ENCODE measurements around the gene RHBDD3. TPM values are rescaled to one million over a fixed set of nuclear protein-coding genes. Genes with fewer than 3 reads are reported as not detected.

RHBDD3 gene
- total and polyA plus RNA-seq, 2 of the 4 experiments (the other 2 are of a cell fraction), result 5.7 to 21.5 TPM

DNA sequence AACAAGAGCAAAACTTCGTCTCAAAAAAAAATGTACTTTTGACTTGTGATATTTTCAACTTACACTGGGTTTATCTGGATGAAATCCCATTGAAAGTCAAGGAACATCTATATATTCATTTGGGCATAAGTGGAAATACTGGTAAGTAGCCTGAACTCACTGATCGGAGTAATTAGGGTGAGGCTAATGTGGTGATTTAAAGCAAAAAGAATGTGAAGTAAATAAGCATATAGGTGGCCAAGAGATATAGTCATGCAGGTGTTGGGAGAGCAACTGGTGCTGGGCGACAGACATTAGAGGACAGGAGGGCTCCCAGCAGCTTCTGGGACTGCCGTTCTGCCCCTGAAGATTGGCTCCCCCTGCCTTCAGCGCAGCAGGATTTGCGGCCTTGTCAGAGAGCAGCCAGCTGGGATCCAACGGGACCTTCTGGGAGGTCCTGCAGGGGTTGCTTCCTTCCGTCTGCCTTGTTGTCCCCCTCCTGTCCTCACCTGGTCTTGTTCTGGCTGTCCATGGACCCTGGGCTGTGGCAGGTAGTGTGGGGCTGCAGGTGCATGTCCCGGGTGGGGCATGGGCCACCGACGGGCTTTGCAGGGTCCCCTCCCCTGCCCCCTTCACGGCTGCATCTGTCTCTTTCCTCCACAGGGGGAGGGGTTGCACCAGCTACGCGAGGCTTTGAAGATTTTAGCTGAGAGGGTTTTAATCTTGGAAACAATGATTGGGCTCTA is 14.1 kb downstream of the RHBDD3 start:
- TF ChIP-seq RFX5 (IDR thresholded peaks at IDR 0.05; ENCODE audit: low read depth, low read length) (no peak), POLR2A (IDR thresholded peaks at IDR 0.05; ENCODE audit: low read depth, low read length) (no peak), MAZ (IDR thresholded peaks at IDR 0.05; ENCODE audit: borderline replicate concordance, low read depth, low read length) (no peak), CEBPB (IDR thresholded peaks at IDR 0.05; ENCODE audit: low read depth, low read length) (no peak), CHD1 (IDR thresholded peaks at IDR 0.05; ENCODE audit: low read depth, low read length) (no peak), NFE2L2 (IDR thresholded peaks at IDR 0.05; ENCODE audit: low read depth, low read length) (no peak), BHLHE40 (IDR thresholded peaks at IDR 0.05; ENCODE audit: low read depth, low read length) (no peak), RCOR1 (IDR thresholded peaks at IDR 0.05; ENCODE audit: insufficient replicate concordance, low read length) (no peak), FOS (IDR thresholded peaks at IDR 0.05; ENCODE audit: low read depth, low read length) (no peak), SMC3 (IDR thresholded peaks at IDR 0.05; ENCODE audit: low read depth, low read length) (no peak), CTCF (conservative IDR thresholded peaks at IDR 0.05; ENCODE audit: low read depth, low read length) (no peak), MAFK (IDR thresholded peaks at IDR 0.05; ENCODE audit: low read depth, low read length) (no peak), MXI1 (IDR thresholded peaks at IDR 0.05; ENCODE audit: borderline replicate concordance, low read depth, low read length) (no peak), RAD21 (IDR thresholded peaks at IDR 0.05; ENCODE audit: low read length) (no peak)
- TF ChIP-seq, protein P1, sequence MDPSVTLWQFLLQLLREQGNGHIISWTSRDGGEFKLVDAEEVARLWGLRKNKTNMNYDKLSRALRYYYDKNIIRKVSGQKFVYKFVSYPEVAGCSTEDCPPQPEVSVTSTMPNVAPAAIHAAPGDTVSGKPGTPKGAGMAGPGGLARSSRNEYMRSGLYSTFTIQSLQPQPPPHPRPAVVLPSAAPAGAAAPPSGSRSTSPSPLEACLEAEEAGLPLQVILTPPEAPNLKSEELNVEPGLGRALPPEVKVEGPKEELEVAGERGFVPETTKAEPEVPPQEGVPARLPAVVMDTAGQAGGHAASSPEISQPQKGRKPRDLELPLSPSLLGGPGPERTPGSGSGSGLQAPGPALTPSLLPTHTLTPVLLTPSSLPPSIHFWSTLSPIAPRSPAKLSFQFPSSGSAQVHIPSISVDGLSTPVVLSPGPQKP (IDR thresholded peaks at IDR 0.05; ENCODE audit: borderline replicate concordance, low read depth, low read length), result no peak
- TF ChIP-seq, protein P2, sequence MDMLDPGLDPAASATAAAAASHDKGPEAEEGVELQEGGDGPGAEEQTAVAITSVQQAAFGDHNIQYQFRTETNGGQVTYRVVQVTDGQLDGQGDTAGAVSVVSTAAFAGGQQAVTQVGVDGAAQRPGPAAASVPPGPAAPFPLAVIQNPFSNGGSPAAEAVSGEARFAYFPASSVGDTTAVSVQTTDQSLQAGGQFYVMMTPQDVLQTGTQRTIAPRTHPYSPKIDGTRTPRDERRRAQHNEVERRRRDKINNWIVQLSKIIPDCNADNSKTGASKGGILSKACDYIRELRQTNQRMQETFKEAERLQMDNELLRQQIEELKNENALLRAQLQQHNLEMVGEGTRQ (IDR thresholded peaks at IDR 0.05; ENCODE audit: low read depth, low read length), result no peak
- H3K14ac ChIP-seq (replicated peaks; ENCODE audit: low read depth, low read length), result no peak overlapping the region
- H3K9ac ChIP-seq (ENCODE audit: low read depth, low read length), result no peak overlapping the region
- H3K36me3 ChIP-seq (ENCODE audit: control insufficient read depth, insufficient read depth, low read length), result no peaks in the 10 kb centered on the region; the same call in 1 of the 2 replicates
- ChIA-PET POLR2A (ENCODE audit: unreplicated experiment) (no interaction called here), CTCF (no interaction called here)
- no peak overlapping the region for H2BK15ac ChIP-seq (ENCODE audit: low read depth, low read length)
- H2BK120ac ChIP-seq (ENCODE audit: low read depth, low read length), result no peak overlapping the region
- intact Hi-C loops (cut with micrococcal nuclease) (loop anchor here (2.0 kb wide), 1 partner anchor 651 kb away; no protein-coding TSS in a partner anchor), dilution Hi-C loops (cut with HindIII; ENCODE audit: low sequenced_read_pairs, unreplicated experiment) (no loop called here), in situ Hi-C loops (cut with MboI; ENCODE audit: low sequenced_read_pairs) (no loop called here)
- no peak overlapping the region for H3K4me3 ChIP-seq (ENCODE audit: insufficient read depth, low read depth, low read length)
- no peak overlapping the region for H4K5ac ChIP-seq (ENCODE audit: low read depth, low read length)
- no peak overlapping the region for H3K56ac ChIP-seq (ENCODE audit: extremely low read depth, insufficient read depth, low read length)
- DNase-seq (no peak), ATAC-seq (ENCODE audit: low read depth) (no peak)
- no peak overlapping the region for H2AK9ac ChIP-seq (replicated peaks; ENCODE audit: low read depth, low read length, poor library complexity)
- no peaks in the 10 kb centered on the region for H4K20me1 ChIP-seq (ENCODE audit: insufficient read depth, low read length)
- H2BK20ac ChIP-seq (ENCODE audit: low read depth, low read length), result no peak overlapping the region
- no peaks in the 10 kb centered on the region; the same call in 1 of the 2 replicates for H3K27me3 ChIP-seq (ENCODE audit: control insufficient read depth, insufficient read depth, low read length)
- H3K27ac ChIP-seq (ENCODE audit: insufficient read depth, low read length), result no peak overlapping the region
- no peak overlapping the region for H4K8ac ChIP-seq (ENCODE audit: low read depth in 2 of 2, low read length in 2 of 2)
- H4K91ac ChIP-seq (ENCODE audit: insufficient read depth, low read depth, low read length), result no peak overlapping the region
- no peak overlapping the region for H3K4ac ChIP-seq (ENCODE audit: low read depth, low read length)
- BruUV-seq (replicated peaks), result no TSS peak
- H3K4me2 ChIP-seq (ENCODE audit: low read depth, low read length), result no peak overlapping the region
- H3K23ac ChIP-seq (ENCODE audit: low read depth, low read length), result no peak overlapping the region
- H2BK5ac ChIP-seq (ENCODE audit: low read depth, low read length, poor library complexity, severe bottlenecking), result no peak overlapping the region
- no peaks in the 10 kb centered on the region for H3K4me1 ChIP-seq (ENCODE audit: control insufficient read depth, insufficient read depth, low read length)
- H3K9me1 ChIP-seq (ENCODE audit: insufficient read depth, low read length), result 0 out of 2 replicates have a peak, but pooled peaks cover 2% of the 10 kb centered on the region
- no peaks in the 10 kb centered on the region for H3K9me3 ChIP-seq (ENCODE audit: control insufficient read depth, insufficient read depth, low read length)
- no peaks in the 10 kb centered on the region for H3K79me1 ChIP-seq (ENCODE audit: low read depth in 1 of 2, low read length in 2 of 2)
- 100% methylated on average over 1 of the region's 14 CpGs; no CpG with 5 or more reads in 1 of the 2 experiments for WGBS, 2 experiments (ENCODE audit: extremely low coverage in 2 of 2, insufficient read length in 1 of 2)
- no peak overlapping the region for H3K18ac ChIP-seq (ENCODE audit: low read depth, low read length)
- no peak overlapping the region for H2AFZ ChIP-seq (replicated peaks; ENCODE audit: low read length, poor library complexity)
- no peak overlapping the region for H2AK5ac ChIP-seq (ENCODE audit: low read depth, low read length)

Measured in IMR-90 (cell line).